GM23248 (cell line): ENCODE data around the gene SEMA7A.

Experiments
- EZH2 ChIP-seq: fragments of 200-600 bp; sonication (generic); IDR thresholded peaks from 2 replicates; pipeline ENCODE4 v1.6.1; 2018; ENCODE audit warnings: antibody characterized with exemption, mild to moderate bottlenecking; ENCODE audit not compliant: insufficient read depth, poor library complexity, severe bottlenecking
- EZH2phosphoT487 ChIP-seq: fragments of 200-600 bp; sonication (generic); IDR thresholded peaks from 2 replicates; pipeline ENCODE4 v1.6.1; 2018; ENCODE audit warnings: antibody characterized with exemption, moderate library complexity, mild to moderate bottlenecking, low read depth; ENCODE audit not compliant: insufficient read depth

DNA sequence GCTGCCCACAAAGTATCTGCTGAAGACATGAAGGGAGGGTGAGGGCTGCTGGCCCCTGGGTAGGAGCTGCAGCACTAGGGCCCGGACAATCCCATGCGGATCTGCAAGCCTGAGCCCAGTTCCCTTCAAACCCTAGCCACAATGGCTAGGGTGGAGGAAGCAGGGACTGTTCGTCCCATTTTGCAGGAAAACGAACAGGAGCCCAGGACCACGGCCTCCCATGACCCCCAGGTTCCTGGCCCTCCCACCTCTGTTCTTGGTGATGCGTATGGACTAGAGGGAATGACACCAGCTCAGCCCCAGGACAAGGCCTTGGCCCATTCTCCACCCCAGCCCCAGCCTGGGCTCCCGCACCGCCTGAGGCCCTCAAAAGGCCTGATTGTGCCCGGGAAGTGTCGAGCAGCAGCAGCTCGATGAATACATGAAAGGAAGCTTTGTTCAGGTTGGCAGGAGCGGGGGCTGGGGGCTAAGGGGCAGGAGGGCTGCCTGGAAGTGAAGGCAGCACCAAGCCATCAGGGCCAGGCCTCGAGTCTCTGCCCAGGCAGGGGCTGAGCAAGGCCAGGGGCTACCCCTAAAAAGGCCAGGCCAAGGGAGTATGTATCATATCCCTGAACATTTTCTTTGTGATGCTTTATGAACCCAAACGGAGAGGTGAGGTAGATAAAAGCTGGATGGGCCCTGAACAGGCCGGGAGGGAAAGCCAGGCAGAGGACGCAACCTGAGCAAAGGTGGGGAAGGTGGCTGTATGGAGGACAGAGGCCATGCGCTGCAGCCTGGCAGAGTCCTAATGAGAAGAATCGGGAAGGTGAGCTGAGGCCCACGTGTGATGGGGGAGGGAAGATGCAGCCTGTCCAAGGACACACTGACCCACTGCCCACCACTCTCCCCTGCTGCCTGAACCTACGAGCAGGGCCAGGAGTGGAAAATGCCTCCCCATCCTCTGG is 12.2 kb downstream of the SEMA7A start:
- TF ChIP-seq EZH2phosphoT487 (no peak), EZH2 (no peak)
